Stimulated activated CD8-positive, alpha-beta memory T cell treated with anti-CD3 and anti-CD28 coated beads, Interleukin-4, amount 100 ng/mL, for 48 hours (primary cell): ENCODE measurements around the gene ZNF555.

Experiments used
- DNase-seq: peaks from one replicate; pipeline ENCODE4 v3.0.0-alpha.2; 2020

The ZNF555 gene

GRCh38 chr19:2827022-2827421, 14.3 kb upstream of the ZNF555 start:
- no peak for DNase-seq

- no peak for DNase-seq
Measured at GRCh38 chr19:2827840-2828489, 13.3 kb upstream of the ZNF555 start.

- DNase-seq = no peak
Measured at GRCh38 chr19:2834294-2834871, 6.9 kb upstream of the ZNF555 start.

DNA sequence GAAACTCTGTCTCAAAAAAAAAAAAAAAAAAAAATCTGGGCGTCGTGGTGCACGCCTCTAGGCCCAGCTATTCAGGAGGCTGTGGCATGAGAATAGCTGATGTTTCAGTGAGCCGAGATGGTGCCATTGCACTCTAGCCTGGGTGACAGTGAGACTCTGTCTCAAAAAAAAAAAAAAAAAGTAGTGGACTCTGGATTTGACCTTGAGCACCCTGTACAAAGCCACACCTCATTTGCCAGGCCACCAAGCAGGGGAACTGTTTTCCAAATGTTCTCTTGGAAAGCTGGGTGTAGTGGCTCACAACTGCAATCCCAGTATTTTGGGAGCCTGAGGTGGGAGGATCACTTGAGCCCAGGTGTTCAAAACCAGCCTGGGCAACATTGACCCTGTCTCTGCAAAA, 3.8 kb upstream of the ZNF555 start:
- no peak for DNase-seq

DNA sequence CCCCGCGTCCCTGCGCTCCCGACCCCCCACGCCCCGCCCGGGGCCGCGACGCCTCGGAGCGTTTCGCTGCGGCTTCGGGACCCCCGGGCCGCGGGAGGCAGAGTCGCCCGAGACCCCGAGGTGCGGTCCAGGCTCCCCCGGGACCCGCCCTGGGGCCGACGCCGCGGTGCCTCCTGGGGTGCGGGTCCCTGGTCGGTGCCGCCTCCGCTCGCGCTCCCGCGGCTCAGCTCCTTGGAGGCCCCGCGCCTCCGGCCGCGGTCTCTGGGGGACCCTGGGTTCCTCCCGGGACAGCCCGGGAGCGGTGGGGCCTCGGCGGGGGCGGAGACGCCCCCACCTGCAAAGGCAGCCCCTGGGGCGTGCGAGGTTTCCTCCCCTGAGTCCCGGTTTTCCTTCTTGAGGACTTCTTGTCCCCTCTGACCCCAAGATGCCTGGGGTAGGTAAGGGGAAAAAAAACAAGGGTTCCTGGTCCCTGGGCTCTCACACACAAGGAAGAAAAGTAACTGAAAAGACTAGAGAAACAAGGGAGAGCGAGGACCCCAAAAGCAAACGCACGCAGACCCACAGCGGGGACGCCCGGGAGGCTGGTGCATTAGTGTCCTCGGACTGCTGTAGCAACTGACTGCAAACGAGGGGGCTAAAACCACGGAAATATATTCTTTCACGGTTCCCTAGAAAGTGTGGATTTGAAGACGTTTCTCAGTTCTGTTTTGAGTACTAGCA, 740 bp downstream of the ZNF555 start:
- DNase-seq = no peak

DNA sequence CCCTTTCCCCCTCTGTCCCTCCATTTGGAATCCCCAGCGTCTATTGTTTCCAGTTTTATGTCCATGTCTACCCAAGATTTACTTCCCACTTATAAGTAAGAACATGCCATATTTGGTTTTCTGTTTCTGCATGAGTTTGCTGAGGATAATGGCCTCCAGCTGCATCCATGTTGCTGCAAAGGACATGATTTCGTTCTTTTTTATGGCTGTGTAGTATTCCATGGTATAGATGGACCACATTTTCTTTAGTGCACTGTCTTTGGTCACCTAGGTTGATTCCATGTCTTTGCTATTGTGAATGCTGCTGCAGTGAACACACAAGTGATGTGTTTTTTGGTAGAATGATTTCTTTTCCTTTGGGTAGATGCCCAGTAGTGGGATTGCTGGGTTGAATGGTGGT, 3.8 kb downstream of the ZNF555 start:
- DNase-seq = no peak

DNA sequence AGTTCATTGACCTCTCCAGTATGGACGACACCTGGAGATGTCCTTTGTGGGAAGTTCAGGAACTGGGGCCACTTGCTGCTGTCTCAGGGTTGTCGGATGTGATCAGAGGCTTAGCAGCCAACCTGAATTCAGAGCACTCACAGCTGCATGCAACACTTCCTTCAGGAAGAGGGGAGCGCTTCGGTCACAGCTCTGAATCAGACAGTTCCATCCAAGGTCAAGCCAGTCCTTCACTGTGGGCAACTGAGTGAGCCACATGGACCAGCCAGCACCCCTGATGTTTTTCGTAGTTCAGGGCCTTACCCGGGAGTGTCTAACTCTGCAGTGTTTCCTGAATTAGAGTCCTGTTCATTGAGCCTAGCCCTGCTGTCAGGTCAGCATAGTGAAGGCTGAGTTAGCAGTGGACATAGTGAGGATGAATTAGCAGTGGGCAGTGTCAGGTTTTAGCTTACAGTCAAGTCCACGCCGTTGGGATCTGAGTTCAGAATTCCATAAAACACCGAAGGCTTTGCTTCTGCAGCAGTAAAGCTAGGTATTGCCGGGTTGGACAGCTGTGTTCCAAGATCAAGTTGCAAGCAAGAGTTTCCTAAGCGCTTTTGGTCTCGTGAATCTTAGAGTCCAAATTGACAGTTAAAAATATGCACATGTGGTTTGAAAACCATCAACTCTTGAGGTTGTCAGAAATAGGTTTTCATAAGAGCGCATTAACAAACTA, 5.1 kb downstream of the ZNF555 start:
- DNase-seq = no peak

GRCh38 chr19:2847507-2847906, 6.2 kb downstream of the ZNF555 start:
- DNase-seq = no peak

- DNase-seq = no peak
Measured at GRCh38 chr19:2848616-2849015, 7.3 kb downstream of the ZNF555 start.

DNA sequence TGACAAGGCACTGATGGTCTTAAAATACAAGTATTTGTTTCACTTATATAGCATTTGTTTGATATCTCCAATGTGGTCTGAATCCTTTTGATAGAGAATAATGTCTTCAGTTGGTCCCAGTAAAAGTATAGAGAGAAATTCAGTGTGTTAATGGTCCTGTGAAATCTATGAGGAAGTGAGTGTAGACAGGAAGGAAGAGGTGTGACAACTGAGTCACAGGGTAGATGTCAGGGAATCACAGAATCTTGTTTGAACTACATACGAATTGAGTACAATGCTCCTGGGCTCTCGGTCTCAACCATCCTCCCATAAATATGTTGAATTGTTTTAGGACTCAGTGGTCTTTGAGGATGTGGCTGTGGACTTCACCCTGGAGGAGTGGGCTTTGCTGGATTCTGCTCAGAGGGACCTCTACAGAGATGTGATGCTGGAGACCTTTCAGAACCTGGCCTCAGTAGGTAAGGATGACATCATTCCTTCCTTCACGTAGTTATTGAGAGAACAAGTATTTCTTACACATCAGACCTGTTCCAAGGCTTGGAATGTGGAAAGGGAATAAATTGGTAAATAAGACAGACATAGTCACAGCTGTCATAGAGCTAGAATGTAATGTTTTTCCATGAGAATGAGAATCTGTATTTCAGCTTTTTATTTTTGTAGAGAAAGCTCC, 9.1 kb downstream of the ZNF555 start:
- no peak for DNase-seq

DNA sequence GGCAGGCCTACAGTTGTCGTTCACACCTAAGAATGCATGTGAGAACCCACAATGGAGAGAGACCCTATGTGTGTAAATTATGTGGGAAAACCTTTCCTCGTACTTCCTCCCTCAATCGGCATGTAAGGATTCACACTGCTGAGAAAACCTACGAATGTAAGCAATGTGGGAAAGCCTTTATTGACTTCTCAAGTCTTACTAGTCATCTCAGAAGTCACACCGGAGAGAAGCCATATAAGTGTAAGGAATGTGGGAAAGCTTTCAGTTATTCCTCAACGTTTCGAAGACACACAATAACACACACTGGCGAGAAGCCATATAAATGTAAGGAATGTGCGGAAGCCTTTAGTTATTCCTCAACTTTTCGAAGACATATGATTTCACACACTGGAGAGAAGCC, 11.3 kb downstream of the ZNF555 start:
- no peak for DNase-seq

DNA sequence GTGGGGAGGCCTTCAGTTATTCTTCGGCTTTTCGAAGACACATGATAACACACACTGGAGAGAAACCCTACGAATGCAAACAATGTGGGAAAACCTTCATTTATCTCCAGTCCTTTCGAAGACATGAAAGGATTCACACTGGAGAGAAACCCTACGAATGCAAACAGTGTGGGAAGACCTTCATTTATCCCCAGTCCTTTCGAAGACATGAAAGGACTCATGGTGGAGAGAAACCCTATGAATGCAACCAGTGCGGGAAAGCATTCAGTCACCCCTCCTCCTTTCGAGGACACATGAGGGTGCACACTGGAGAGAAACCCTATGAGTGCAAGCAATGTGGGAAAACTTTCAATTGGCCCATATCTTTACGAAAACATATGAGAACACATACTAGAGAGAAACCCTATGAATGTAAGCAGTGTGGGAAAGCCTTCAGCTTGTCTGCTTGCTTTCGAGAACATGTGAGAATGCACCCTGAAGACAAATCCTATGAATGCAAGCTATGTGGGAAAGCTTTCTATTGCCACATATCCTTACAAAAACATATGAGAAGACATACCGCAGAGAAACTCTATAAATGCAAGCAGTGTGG, 11.8 kb downstream of the ZNF555 start:
- DNase-seq = no peak

- no peak for DNase-seq
Measured at GRCh38 chr19:2854849-2855248, 13.6 kb downstream of the ZNF555 start.

GRCh38 chr19:2856457-2857050, 15.3 kb downstream of the ZNF555 start:
- DNase-seq = no peak

DNA sequence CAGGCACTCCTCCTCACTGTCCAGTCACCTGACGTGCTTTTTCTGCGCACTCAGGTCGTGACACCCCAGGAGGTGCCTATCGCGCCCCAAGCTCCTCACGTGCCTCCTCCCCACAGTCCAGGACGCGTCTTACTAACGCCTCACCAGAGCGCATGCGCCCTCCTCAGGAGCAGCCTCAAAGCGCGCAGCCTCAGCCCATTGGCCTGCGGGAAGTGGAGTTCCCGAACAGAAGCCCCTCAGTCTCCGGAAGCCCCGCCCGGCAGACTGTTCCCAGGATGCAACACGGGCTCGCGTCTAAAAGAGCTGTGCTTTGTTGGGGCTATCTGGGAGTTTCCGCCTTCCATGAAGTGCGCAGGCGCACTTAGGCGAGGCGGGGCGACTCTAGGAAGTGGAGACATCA, 17.6 kb downstream of the ZNF555 start:
- DNase-seq = no peak

DNA sequence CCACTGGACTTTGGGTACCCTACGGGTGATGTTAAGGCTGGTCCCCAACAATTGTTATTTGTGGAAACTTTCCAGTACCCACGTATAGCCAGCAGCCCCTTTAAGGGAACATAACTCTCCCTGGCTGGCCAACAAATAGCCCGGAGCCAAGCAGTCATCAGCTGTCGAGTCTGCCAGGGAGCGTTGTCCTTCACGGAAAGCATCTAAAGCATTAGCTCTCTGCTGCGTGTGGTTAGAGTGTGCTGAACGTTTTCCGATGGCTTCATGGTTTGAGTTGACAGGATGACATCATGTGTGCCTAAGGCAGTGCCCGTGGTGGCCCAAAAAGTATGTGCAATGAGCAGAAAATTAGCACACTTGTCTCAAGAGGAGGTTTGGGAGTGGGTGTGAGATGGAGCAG, 22.5 kb downstream of the ZNF555 start:
- no peak for DNase-seq

DNA sequence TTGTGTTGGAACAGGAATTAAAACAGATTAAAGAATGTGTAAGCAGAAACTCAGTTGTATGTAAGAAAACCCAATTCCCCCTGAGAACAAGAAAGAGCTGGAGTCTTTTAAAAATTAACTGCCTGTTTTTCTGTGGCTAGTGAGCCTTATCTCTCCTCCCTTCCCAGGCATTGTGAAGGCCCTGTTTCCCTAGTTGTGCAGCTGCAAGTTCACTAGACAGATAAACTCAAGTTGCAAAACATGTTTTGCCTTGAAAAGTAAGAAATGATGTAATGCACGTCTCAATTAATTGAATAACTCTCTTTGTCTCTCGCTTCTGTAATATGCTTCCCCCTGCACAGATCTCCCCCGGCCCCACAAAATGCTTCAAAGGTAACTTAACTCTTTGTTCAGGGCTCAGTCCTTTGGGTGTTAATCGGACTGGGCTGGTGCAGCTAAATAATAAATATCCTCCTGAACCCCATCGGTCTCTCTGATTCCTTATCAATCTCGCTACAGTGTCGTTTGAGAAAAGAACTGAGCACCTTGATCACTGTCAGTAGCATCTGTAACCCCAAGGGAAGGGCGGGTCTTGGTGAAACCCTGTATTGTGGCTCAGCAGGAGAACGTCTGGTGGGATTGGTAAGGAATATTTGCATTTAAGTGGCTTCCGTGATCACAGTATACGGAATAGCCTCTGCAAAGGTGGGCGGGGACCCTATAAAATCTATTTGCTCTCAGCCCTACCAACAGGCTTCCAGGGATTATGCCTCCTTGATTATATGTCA, 24.2 kb downstream of the ZNF555 start:
- no peak for DNase-seq

- no peak for DNase-seq
Measured at GRCh38 chr19:2866495-2867024, 25.3 kb downstream of the ZNF555 start.

- no peak for DNase-seq
Measured at GRCh38 chr19:2867025-2867991, 26.0 kb downstream of the ZNF555 start, which contains the start of gene ZNF556. ZNF556 (plus strand) TSS chr19:2867335; CDS start chr19:2867422, 87 bp downstream.

GRCh38 chr19:2869618-2870017, 28.3 kb downstream of the ZNF555 start:
- no peak for DNase-seq
